UCSD-AML1 (cell line): ENCODE measurements around the gene ZNF888.
"Not testable (repeated sequence)": the region's sequence is repeated elsewhere in the genome, so short reads cannot be mapped to it uniquely, and the experiment has no call there.

Source experiments
- DNase-seq: peaks from one replicate; lab custom pipeline; 2025; ENCODE audit not compliant: unreplicated experiment; lab: John Stamatoyannopoulos, UW

The ZNF888 gene

DNA sequence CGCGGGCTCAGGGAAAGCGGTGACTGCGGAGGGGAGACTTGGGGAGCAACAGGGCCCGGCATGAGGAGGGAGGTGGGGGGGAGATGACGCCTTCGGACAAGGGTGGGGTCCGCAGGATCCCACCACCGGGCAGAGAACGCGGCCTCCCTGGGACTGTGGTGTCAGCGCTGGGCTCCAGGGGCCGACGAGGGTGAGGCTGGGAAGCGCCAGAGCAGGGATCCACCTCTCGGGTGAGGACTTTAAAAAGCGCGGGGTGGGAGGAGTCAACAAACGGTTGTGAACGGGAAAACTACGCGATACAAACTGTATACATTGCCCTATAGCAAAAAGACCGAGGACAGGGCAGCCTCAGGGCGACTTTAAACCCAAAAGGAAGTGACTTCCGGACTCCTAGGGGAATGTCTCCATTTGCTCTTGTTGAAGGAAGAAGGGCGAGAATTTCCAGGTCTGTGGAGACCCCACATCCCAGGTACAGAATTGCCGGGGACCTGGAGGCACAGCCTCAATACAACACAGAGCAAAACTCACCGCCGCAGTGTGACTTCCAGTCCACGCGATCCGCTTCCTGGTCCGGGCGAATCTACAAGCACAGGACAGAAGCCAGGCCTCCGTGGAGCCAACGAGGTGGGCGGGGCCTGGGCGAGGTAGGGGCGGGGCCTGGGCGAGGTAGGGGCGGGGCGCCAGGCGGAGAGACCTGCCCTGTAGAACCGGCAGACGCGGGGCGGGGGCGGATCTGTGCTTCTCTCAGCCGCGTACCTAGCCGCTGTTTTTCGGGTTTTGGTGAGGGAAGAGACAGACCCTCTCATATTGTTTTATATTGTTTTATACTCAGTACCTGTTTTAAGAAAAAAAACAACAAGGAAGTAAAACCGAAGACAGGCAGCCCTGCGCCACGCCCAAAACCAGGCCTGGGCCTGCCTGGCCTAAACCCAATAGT is at the start of gene ZNF888:
Gene ZNF888, minus strand, starts transcription at position 588 of the 937 bp plus-strand sequence. CDS start 5,555 bp downstream, outside the sequence.
- DNase-seq = peak; percentile 57

DNA sequence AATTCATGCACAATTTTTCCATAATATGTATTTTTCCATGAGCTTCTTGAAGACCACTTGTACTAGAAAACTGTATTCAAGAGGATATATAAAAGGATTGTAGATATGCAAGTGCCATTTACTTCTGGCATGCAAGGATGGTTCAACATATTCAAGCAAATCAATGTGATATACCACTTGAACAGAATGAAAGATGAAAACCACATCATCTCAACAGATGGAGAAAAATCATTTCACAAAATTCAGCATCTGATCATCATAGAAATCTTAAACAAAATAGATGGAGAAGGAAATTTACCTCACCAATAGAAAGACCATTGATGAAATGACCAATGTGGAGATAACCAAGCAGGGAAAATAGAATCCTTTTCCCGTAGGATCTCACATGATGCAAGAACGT is 44.5 kb upstream of the ZNF888 start:
- no peak for DNase-seq

DNA sequence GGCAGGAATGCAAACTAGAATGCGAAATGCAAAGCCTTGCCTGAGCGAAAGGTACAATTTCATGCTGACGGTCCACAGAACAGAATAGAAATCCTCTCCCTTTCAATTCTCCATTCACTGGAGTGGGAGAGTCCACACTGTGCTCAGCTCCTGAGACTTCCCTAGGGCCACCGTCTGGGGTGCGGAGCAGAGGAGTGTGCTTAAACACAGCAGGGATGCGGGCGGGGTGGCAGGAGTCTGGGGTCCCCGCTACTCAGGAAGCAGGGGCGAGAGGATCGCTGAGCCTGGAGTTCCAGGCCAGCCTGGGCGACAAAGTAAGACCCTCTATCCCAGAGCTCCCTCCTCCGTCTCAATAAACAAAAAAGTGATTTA is 40.0 kb upstream of the ZNF888 start:
- DNase-seq = no peak

GRCh38 chr19:52962394-52963246 is 39.4 kb upstream of the ZNF888 start, which contains the start of gene ZNF816:
Gene ZNF816 (minus strand): TSS chr19:52962881. CDS start chr19:52956089, 6,792 bp downstream.
- peak; percentile 97 for DNase-seq

DNA sequence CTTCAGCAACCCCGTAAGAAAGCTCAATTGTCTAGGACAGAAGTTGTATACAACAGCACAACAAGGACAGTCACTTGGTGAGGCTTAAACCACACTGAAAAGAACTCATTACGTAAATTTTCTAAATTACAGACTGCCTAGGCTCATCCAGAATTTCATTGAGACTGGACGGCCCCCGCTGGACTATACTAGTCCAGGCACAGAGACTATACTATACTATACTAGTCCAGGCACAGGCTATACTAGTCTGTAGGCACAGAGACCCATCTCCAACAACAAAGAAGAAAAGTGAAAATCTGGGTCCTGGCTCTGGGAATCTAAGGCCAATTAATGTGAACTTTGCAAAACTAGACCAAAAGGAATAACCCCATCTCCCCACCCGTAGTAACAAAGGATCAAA is 38.8 kb upstream of the ZNF888 start:
- no peak for DNase-seq

- no peak for DNase-seq
Measured at GRCh38 chr19:52959613-52960295, 36.5 kb upstream of the ZNF888 start.

DNA sequence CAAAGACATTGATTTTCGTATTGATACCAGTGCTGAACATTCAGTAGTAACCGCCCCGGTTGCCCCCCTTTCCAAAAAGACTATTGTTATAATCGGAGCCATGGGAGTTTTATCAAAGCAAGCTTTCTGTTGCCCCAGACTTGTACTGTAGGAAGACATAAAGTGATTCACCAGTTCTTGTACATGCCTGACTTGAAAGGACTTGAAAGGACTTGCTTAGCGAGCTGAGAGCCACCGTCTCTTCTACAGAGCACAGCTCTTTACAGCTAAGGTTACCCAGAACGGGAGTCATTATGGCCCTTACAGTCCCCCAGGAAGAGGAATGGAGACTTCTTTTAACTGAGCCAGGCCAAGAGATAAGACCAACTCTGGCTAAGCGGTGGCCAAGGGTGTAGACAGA is 34.4 kb upstream of the ZNF888 start:
- DNase-seq = no peak

GRCh38 chr19:52956917-52957316 is 33.7 kb upstream of the ZNF888 start:
- DNase-seq = no peak

DNA sequence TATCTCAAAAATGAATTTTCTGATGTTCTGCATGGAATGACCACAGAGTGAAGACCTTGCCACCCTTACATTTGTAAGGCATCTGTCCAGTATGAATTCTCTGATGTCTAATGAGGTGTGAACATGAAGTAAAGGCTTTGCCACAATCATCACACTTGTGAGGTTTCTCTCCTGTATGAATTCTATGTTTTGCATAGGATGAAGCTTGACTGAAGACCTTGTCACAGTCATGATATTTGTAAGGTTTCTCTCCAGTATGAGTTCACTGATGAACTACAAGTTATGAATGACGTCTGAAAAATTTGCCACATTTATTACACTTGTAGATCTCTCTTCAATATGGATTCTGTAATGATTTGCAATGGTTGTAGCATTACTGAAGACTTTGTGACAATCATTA is 26.2 kb upstream of the ZNF888 start:
- DNase-seq = no peak

DNA sequence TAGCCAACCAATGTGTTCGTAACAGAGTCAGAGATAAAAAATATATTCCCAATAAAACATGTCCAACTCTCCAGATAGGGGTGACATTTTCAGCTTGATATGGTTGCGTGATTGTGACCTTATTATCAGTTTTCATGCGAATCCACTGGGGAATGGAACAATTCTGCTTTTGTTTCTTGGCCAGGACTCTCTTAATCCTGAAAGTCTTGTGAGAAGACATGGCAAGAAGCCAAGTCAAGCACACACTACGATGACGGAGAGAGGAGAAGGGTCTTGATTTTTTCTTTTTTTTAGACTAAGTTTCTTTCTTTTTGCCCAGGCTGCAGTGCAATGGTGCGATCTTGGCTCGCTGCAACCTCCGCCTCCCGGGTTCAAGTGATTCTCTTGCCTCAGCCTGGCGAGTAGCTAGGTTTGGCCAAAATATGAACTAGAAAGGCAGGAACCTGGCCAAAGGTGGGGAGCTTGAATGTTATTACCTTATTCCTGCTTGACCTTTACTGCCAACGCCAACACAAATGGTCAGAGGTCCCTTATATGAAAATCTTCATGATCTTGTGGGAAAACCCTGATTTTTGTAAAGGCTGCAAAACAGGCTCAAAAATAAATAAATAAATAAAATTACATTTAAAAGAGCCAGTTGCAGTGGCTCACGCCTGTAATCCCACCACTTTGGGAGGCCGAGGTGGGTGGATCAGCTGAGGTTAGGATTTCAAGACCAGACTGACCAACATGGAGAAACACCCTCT is 25.0 kb upstream of the ZNF888 start:
- no peak for DNase-seq

DNA sequence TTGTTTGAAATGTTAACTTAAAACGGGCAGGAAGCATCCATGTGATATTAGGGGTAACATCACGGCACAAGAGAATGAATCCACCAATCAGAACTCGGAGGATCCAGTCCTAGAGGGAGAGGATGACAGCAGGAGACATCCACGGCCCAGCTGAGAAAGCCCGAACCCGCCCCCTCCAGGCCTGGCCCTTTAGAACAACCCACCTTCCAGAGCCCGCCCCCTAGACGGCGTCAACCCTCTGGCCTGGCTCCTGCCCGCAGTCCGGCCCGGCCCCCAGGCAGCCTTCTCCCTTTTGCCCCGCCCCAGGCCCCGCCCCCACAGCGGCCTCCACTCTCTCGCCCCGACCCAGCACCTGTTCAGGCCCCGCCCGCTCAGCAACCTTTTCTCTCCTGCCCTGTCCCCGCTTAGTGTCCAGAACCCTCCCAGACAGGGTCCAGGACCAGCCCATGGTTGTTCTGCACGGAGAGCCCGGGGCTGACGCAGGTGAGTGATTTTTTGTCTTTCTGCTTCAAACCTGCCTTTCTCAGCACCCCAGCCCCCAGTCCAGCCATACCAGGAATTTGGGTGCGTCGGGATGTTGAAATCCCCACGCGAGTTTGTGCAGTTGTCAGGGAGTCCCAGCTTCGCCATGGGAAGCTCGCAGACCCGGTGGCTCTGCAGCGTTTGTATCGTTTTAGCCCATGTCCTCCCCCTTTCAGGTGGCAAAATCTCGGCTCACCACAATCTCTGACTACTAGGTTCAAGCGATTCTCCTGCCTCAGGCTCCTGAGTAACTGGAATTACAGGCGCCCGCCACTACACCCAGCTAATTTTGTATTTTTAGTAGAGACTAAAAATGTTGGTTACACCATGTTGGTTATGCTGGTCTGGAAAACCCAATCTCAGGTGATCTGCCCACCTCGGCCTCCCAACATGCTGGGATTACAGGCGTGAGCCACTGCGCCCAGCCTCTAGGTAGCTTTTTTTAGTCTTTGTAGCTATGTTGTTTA is 23.4 kb upstream of the ZNF888 start:
- no peak for DNase-seq

- DNase-seq = no peak
Measured at GRCh38 chr19:52945652-52946321, 22.6 kb upstream of the ZNF888 start.

GRCh38 chr19:52944703-52945493 is 21.7 kb upstream of the ZNF888 start:
- DNase-seq = not testable (repeated sequence)

DNA sequence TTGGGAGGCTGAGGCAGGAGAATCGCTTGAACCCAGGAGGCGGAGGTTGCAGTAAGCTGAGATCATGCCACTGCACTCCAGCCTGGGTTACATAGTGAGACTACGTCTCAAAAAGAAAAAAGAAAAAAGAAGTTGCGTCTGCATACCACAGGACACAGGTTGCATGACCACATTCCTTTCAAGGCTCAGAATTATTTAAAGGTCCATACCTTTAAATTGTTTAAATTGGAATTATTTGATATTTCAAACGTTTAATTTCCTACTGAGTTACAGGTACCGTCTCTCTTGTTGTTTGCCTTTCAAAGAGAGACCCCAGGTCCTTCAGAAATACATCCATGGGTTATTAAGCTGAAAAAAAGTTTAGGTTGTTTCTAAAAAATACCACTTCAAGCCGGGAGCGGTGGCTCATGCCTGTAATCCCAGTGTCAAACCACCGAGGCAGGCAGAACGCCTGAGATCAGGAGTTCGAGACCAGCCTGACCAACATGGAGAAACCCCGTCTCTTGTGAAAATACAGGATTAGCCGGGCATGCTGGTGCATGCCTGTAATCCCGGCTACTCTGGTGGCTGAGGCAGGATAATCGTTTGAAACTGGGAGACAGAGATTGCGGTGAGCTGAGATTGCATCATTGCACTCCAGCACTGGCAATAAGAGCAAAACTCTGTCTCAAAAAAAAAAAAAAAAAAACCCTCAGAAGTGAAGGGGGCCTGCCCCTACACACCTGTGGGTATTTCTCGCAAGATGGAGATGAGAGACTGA is 20.8 kb upstream of the ZNF888 start:
- no peak for DNase-seq

GRCh38 chr19:52943134-52943883 is 20.1 kb upstream of the ZNF888 start:
- DNase-seq = no peak

DNA sequence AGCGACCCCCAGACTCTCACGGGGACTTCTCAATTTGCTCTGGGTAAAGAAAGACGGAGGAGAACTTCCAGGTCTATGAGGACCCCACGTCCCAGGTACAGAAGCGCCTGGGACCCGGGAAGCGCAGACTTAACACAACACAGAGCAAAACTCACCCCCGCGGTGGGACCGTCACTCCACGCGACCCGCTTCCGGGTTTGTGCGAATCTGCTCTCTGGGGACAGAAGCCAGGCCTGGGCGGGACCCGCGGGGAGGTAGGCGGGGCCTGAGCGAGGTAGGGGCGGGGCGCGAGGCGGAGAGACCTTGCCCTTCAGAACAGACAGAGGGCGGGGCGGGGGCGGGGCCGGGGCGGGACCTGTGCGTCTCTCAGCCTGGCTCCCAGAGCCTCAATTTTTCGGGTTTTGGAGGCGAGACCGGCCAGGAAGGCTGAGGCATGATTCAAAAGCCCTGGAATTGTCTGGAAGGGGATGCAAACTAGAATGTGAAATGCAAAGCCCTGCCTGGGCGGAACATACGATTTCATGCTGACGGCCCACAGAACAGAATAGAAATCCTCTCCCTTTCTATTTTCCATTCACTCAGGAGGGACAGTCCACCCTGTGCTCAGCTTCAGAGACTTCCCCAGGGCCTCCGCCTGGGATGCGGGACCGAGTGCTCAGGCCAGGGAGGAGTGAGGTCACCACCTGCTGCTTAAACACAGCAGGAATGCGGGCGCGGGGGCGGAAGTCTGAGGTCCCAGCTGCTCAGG is 19.3 kb upstream of the ZNF888 start:
- DNase-seq = peak; percentile 92
